GM12874 (cell line): ENCODE results near the gene RTP2.

Experiments used
- TF ChIP-seq, protein P1 (sequence below): IDR thresholded peaks from 2 replicates; pipeline ENCODE4 v1.5.1; 2011; ENCODE audit warnings: low read depth, mild to moderate bottlenecking, control low read depth, low read length, moderate library complexity; ENCODE audit not compliant: insufficient read depth

Gene RTP2

DNA sequence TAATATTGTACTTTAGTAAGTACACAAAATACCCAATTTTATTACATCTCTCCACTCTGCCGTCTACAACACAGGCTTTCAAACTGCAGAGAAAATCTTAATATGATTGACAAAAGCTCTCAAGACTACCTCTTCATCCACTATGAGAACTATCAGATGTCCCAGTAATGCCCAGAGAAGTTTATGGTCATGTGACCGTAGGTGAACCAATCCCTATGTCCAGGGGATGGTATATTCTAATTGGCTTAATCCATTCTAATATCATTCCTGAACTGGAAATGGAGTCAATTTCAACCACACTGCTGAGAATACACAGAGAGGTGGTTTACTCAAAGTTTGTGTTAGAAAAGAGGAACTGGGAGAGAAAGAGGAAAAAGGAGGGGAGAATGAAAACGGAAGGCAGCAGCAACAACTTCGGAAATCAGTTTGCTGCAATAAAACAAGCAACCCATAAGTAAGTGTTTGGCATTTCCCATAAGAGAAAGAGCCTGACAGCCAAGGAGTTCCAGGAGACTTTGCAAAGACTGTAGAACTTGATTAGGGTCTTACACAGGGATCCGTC, 39.4 kb downstream of the RTP2 start:
- TF ChIP-seq, protein P1, sequence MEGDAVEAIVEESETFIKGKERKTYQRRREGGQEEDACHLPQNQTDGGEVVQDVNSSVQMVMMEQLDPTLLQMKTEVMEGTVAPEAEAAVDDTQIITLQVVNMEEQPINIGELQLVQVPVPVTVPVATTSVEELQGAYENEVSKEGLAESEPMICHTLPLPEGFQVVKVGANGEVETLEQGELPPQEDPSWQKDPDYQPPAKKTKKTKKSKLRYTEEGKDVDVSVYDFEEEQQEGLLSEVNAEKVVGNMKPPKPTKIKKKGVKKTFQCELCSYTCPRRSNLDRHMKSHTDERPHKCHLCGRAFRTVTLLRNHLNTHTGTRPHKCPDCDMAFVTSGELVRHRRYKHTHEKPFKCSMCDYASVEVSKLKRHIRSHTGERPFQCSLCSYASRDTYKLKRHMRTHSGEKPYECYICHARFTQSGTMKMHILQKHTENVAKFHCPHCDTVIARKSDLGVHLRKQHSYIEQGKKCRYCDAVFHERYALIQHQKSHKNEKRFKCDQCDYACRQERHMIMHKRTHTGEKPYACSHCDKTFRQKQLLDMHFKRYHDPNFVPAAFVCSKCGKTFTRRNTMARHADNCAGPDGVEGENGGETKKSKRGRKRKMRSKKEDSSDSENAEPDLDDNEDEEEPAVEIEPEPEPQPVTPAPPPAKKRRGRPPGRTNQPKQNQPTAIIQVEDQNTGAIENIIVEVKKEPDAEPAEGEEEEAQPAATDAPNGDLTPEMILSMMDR = no peak

DNA sequence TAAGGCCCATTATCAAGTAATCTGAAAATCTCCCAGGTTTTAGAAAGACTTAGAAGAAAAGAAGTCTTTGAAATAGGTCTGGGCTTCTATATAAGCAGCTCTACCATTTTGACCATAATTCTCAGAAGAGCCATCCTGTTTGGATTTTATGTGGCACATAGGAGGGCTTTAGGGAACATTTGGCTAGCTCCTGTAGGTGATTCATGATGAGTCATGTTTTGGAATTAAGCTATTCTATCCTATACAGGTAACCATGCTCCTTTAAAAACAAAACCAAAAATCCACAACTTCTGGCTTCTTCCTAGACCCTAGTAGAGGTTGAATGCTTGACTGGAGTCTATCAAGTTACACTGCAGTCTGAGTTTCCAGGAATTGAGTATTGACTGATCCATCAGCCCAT, 41.1 kb downstream of the RTP2 start:
- TF ChIP-seq, protein P1 = no peak

DNA sequence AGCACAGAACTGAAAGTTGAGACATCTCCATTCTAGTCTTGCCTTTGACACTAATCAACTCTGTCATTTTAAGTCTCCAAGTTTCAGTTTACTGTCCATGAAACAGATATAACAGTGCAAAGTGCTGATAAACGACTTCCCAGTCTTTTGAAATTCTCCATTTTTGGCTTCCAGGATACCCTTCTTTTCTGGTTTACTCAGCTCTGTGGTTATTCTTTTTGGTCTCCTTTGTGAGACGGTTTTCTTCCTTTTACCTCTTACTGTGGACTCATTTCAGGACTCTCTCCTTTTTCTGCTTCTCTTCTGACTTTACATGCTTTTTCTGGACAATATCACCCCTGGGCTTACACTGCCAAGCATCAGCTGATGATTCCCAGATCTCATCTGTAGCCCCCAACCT, 51.1 kb downstream of the RTP2 start:
- TF ChIP-seq, protein P1 = no peak
